Glutamatergic neuron (in vitro differentiated cells): ENCODE data around the gene PCDHA2. TPM values are rescaled to one million over a fixed set of nuclear protein-coding genes. Genes with fewer than 3 reads are reported as not detected.
"Not testable (repeated sequence)": the region's sequence is repeated elsewhere in the genome, so short reads cannot be mapped to it uniquely, and the experiment has no call there.

ENCODE experiments used
- DNase-seq: peaks from one replicate; pipeline ENCODE4 v3.0.0; 2022
- H3K27ac Mint-ChIP-seq: one replicate; pipeline ENCODE4 v1.8.0; 2020; ENCODE audit warnings: mild to moderate bottlenecking, mixed read lengths, inconsistent platforms; ENCODE audit not compliant: unreplicated experiment
- H3K27me3 Mint-ChIP-seq: one replicate; pipeline ENCODE4 v1.8.0; 2020; ENCODE audit warnings: mild to moderate bottlenecking, moderate library complexity, mixed read lengths, inconsistent platforms; ENCODE audit not compliant: unreplicated experiment
- H3K36me3 Mint-ChIP-seq: one replicate; pipeline ENCODE4 v1.8.0; 2020; ENCODE audit warnings: mild to moderate bottlenecking, mixed read lengths, inconsistent platforms; ENCODE audit not compliant: unreplicated experiment
- H3K4me1 Mint-ChIP-seq: one replicate; pipeline ENCODE4 v1.8.0; 2020; ENCODE audit warnings: mild to moderate bottlenecking, low read depth, mixed read lengths, inconsistent platforms; ENCODE audit not compliant: unreplicated experiment
- H3K4me3 Mint-ChIP-seq: one replicate; pipeline ENCODE4 v1.8.0; 2020; ENCODE audit warnings: mild to moderate bottlenecking, mixed read lengths, inconsistent platforms; ENCODE audit not compliant: unreplicated experiment
- H3K9me3 Mint-ChIP-seq: one replicate; pipeline ENCODE4 v1.8.0; 2020; ENCODE audit warnings: mild to moderate bottlenecking, moderate library complexity, mixed read lengths, inconsistent platforms; ENCODE audit not compliant: unreplicated experiment
- CTCF ChIP-seq: fragments of 200-600 bp; sonication (generic); IDR thresholded peaks from one replicate; pipeline ENCODE4 v1.5.0; 2021; ENCODE audit not compliant: partially characterized antibody, unreplicated experiment
- total RNA-seq: library from RNA; stranded (reverse); fragmentation: NEBNext Ultra II Directional; extraction: Animal tissue kit (Norgen Biotek cat#: 25700); gene quantifications from one replicate; pipeline ENCODE4 v1.2.1, GENCODE V29; 2021; ENCODE audit not compliant: unreplicated experiment

The PCDHA2 gene
- total RNA-seq, 1 donor from 2014 or later = 20.9 TPM

GRCh38 chr5:140785905-140786686 is 8.6 kb upstream of the PCDHA2 start, which contains the start of gene PCDHA1:
Gene PCDHA1 (plus strand): TSS chr5:140786140.
- Mint-ChIP-seq H3K27ac (no peak within 1 kb of the TSS), H3K36me3 (peaks cover 38% of the 10 kb centered on the region), H3K9me3 (peaks cover 20% of the 10 kb centered on the region), H3K27me3 (peaks cover 5% of the 10 kb centered on the region), H3K4me1 (no peaks in the 10 kb centered on the region), H3K4me3 (no peak within 1 kb of the TSS)
- no peak for DNase-seq
- peak; percentile 4 for TF ChIP-seq CTCF

- H3K27ac Mint-ChIP-seq, H3K4me3 Mint-ChIP-seq, H3K27me3 Mint-ChIP-seq, H3K4me1 Mint-ChIP-seq, DNase-seq: not testable (repeated sequence)
- H3K9me3 Mint-ChIP-seq = peaks cover 13% of the 10 kb centered on the region
- H3K36me3 Mint-ChIP-seq = peaks cover 30% of the 10 kb centered on the region
Observed at GRCh38 chr5:140787422-140787821, 7.2 kb upstream of the PCDHA2 start.

- H3K4me1 Mint-ChIP-seq, H3K27me3 Mint-ChIP-seq, H3K4me3 Mint-ChIP-seq, DNase-seq, H3K27ac Mint-ChIP-seq: not testable (repeated sequence)
- peaks cover 13% of the 10 kb centered on the region for H3K9me3 Mint-ChIP-seq
- H3K36me3 Mint-ChIP-seq = peaks cover 28% of the 10 kb centered on the region
Observed at GRCh38 chr5:140787849-140788504, 6.7 kb upstream of the PCDHA2 start.

- H3K27me3 Mint-ChIP-seq = peaks cover 3% of the 10 kb centered on the region
- no peak for TF ChIP-seq CTCF
- H3K4me1 Mint-ChIP-seq = no peaks in the 10 kb centered on the region
- H3K36me3 Mint-ChIP-seq = peaks cover 27% of the 10 kb centered on the region
- H3K9me3 Mint-ChIP-seq = peaks cover 21% of the 10 kb centered on the region
- H3K4me3 Mint-ChIP-seq = no peak overlapping the region
- H3K27ac Mint-ChIP-seq = no peak overlapping the region
- DNase-seq = no peak
Observed at GRCh38 chr5:140791089-140791488, 3.6 kb upstream of the PCDHA2 start.

GRCh38 chr5:140795259-140795641 is 598 bp downstream of the PCDHA2 start:
- peak overlapping the region; percentile 93 for H3K4me3 Mint-ChIP-seq
- TF ChIP-seq CTCF = peak; percentile 59

GRCh38 chr5:140796072-140796717 is 1.5 kb downstream of the PCDHA2 start:
- peaks cover 34% of the 10 kb centered on the region for H3K36me3 Mint-ChIP-seq
- H3K9me3 Mint-ChIP-seq = peaks cover 24% of the 10 kb centered on the region
- not testable (repeated sequence) for H3K27ac Mint-ChIP-seq, DNase-seq, H3K4me1 Mint-ChIP-seq, H3K27me3 Mint-ChIP-seq
- peak overlapping the region; percentile 93 for H3K4me3 Mint-ChIP-seq

More at GRCh38 chr5:140795259-140795641, 598 bp downstream of the PCDHA2 start:
- Mint-ChIP-seq H3K27ac (peak overlapping the region; percentile 97), H3K4me1 (no peaks in the 10 kb centered on the region), H3K36me3 (peaks cover 27% of the 10 kb centered on the region), H3K9me3 (peaks cover 19% of the 10 kb centered on the region), H3K27me3 (no peaks in the 10 kb centered on the region)
- no peak for DNase-seq
